Stimulated activated CD8-positive, alpha-beta memory T cell treated with anti-CD3 and anti-CD28 coated beads, Interleukin-4, amount 100 ng/mL, for 24 hours (primary cell): ENCODE data around the gene HARBI1.

Experiments
- DNase-seq: peaks from one replicate; pipeline ENCODE4 v3.0.0-alpha.2; 2020; ENCODE audit warnings: low read depth

HARBI1 gene

GRCh38 chr11:46554213-46555147, 62.5 kb downstream of the HARBI1 start:
- no peak for DNase-seq

GRCh38 chr11:46553814-46554212, 63.2 kb downstream of the HARBI1 start:
- DNase-seq: no peak
